AG04450 (cell line): ENCODE measurements around the gene WDR82. TPM values are rescaled to one million over a fixed set of nuclear protein-coding genes. Genes with fewer than 3 reads are reported as not detected.

Experiments
- CTCF ChIA-PET: fragments of 300-600, 350-600 bp; formaldehyde crosslinking; extraction: SDS; loops from one replicate; lab custom pipeline; 2022; ENCODE audit warnings: antibody characterized with exemption, inconsistent platforms; lab: Charles Lee
- POLR2A ChIA-PET: fragments of 350-600 bp; formaldehyde crosslinking; extraction: SDS; loops from one replicate; lab custom pipeline; 2021; ENCODE audit warnings: antibody characterized with exemption, inconsistent platforms; lab: Yijun Ruan, JAX
- DNase-seq: peaks from one replicate; pipeline ENCODE4 v3.0.0-alpha.2; 2011; ENCODE audit warnings: low read depth, low spot score
- H3K27ac ChIP-seq: one replicate; pipeline ENCODE4 v1.5.1; 2012; ENCODE audit warnings: low read depth, low read length, control low read depth
- H3K27me3 ChIP-seq: one replicate; pipeline ENCODE4 v1.6.0; 2012; ENCODE audit warnings: low read length; ENCODE audit not compliant: control insufficient read depth, insufficient read depth
- H3K4me3 ChIP-seq: 2 replicates; pipeline ENCODE4 v1.5.1; 2011; ENCODE audit warnings: mild to moderate bottlenecking, low read depth, low read length, control low read depth
- H3K9me3 ChIP-seq: 2 replicates; pipeline ENCODE4 v1.5.1; 2012; ENCODE audit warnings: low read length; ENCODE audit not compliant: control insufficient read depth, insufficient read depth
- CTCF ChIP-seq: IDR thresholded peaks from 2 replicates; pipeline ENCODE4 v1.5.1; 2011; ENCODE audit warnings: low read depth, low read length, control low read depth, inconsistent platforms
- polyA plus RNA-seq: library from polyadenylated mRNA; depleted of rRNA; stranded (reverse); fragments of >200 nt; gene quantifications from 2 replicates; pipeline ENCODE4 v1.2.3, GENCODE V29; 2011

WDR82 gene
- polyA plus RNA-seq, 1 experiment: 77.6 TPM

- CTCF ChIA-PET: interaction anchor here (0.5 to 5.9 kb wide), 5 partner anchors 13 to 207 kb away, joined by 3 to 128 read pairs (median 6); partner anchors contain the start of gene WDR82
Measured at GRCh38 chr3:52218026-52218425, 60.4 kb downstream of the WDR82 start.

GRCh38 chr3:52217409-52217805 lies 61.0 kb downstream of the WDR82 start:
- Histone ChIP-seq H3K27ac (peak overlapping the region; percentile 3), H3K4me3 (no peak overlapping the region), H3K9me3 (no peaks in the 10 kb centered on the region), H3K27me3 (no peaks in the 10 kb centered on the region)
- ChIA-PET POLR2A (interaction anchor here (0.9 to 1.8 kb wide), 4 partner anchors 16 to 63 kb away, joined by 3 to 10 read pairs (median 6); partner anchors contain the start of gene POC1A), CTCF (interaction anchor here (0.6 to 2.3 kb wide), 5 partner anchors 14 to 195 kb away, joined by 3 to 14 read pairs (median 6); partner anchors contain the start of gene WDR82)
- no peak for TF ChIP-seq CTCF
- no peak for DNase-seq

More at GRCh38 chr3:52218026-52218425, 60.4 kb downstream of the WDR82 start:
- POLR2A ChIA-PET: no interaction called here
- no peak for DNase-seq
- no peak overlapping the region for H3K4me3 ChIP-seq
- no peaks in the 10 kb centered on the region for H3K27me3 ChIP-seq
- TF ChIP-seq CTCF: no peak
- H3K9me3 ChIP-seq: no peaks in the 10 kb centered on the region
- no peak overlapping the region for H3K27ac ChIP-seq

- ChIA-PET CTCF (interaction anchor here (0.6 to 2.3 kb wide), 5 partner anchors 15 to 196 kb away, joined by 3 to 14 read pairs (median 6); no protein-coding TSS in a partner anchor), POLR2A (interaction anchor here (0.6 to 1.8 kb wide), 6 partner anchors 15 to 371 kb away, joined by 3 to 10 read pairs (median 5); partner anchors contain the start of gene POC1A)
- H3K27me3 ChIP-seq: no peaks in the 10 kb centered on the region
- H3K4me3 ChIP-seq: no peak overlapping the region
- peak; percentile 46 for DNase-seq
- peak overlapping the region; percentile 47 for H3K27ac ChIP-seq
- no peak for TF ChIP-seq CTCF
- no peaks in the 10 kb centered on the region for H3K9me3 ChIP-seq
Measured at GRCh38 chr3:52216585-52217408, 61.7 kb downstream of the WDR82 start.

- CTCF ChIA-PET: interaction anchor here (0.8 to 1.2 kb wide), 2 partner anchors 13 to 124 kb away, joined by 3 read pairs; no protein-coding TSS in a partner anchor
- no peak overlapping the region for H3K27ac ChIP-seq
- POLR2A ChIA-PET: no interaction called here
Measured at GRCh38 chr3:52215351-52215750, 63.1 kb downstream of the WDR82 start.

More at GRCh38 chr3:52215351-52215750, 63.1 kb downstream of the WDR82 start:
- no peak for DNase-seq
- Histone ChIP-seq H3K4me3 (no peak overlapping the region), H3K27me3 (no peaks in the 10 kb centered on the region), H3K9me3 (no peaks in the 10 kb centered on the region)
- TF ChIP-seq CTCF: no peak
